ENCODE data around the gene GPRIN2. TPM values are rescaled to one million over a fixed set of nuclear protein-coding genes. Genes with fewer than 3 reads are reported as not detected.

Gene GPRIN2
- total RNA-seq, 6 donors from 2014 or later: 39.8 to 91.0 (median 63.2) TPM

DNA sequence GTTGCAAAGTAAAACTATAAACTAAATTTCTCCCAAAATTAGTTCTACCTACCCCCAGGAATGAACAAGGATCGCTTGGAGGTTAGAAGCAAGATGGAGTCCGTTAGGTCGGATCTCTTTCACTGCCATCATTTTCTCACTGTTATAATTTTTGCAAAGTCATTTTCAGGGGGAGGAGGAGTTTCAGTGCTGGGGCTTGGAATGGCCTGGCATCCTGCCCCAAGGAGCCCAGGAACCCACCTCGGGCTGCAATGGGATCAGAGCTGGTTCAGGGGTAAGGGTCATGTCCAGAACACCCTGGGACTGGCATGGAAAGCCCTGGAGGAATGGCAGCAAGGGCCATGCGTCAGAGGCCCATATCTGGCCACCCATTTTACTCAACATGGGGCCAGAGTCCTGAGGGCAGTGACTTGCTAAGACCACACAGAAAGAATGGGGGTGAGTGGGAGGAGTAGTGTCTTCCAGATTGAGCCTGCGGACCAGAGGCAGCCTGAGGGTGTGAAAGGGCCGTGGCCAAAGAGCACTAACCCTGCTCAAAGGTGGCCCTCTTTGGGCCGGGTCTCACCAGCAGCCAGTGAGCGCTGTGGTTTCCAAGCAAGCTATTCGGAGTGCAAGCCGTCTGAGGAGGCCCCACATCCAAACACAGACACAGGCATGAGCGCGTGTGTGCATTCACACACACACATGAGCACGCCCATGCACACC is 31.8 kb downstream of the GPRIN2 start:
- no peaks in the 10 kb centered on the region for H3K9me3 ChIP-seq
- DNase-seq: peak; percentile 21 to 61
- H3K36me3 ChIP-seq: no peaks in the 10 kb centered on the region
- no peak for ATAC-seq (ENCODE audit: low FRiP score in 2 of 2)
- WGBS, 2 donors: 85 to 91% methylated on average over 14 of the region's 14 CpGs
- H3K4me3 ChIP-seq: no peak overlapping the region
- peaks cover 4 to 17% (median 14%) of the 10 kb centered on the region in 4 donors for H3K4me1 ChIP-seq
- no peaks in the 10 kb centered on the region for H3K27me3 ChIP-seq
- no peak overlapping the region for H3K27ac ChIP-seq
- TF ChIP-seq CTCF (IDR thresholded peaks at IDR 0.05) (no peak), POLR2A (IDR thresholded peaks at IDR 0.05) (no peak), POLR2AphosphoS5 (IDR thresholded peaks at IDR 0.05) (no peak), EP300 (IDR thresholded peaks at IDR 0.05) (no peak)

- no peak overlapping the region for H3K4me3 ChIP-seq
- H3K9me3 ChIP-seq: no peaks in the 10 kb centered on the region
- no peaks in the 10 kb centered on the region for H3K36me3 ChIP-seq
- no peak for TF ChIP-seq POLR2A (IDR thresholded peaks at IDR 0.05)
- TF ChIP-seq CTCF (IDR thresholded peaks at IDR 0.05): no peak
- TF ChIP-seq POLR2AphosphoS5 (IDR thresholded peaks at IDR 0.05): no peak
- TF ChIP-seq EP300 (IDR thresholded peaks at IDR 0.05): no peak
- peak in 1 of 2 donors; percentile 42 for DNase-seq
- no peaks in the 10 kb centered on the region for H3K27me3 ChIP-seq
- 66 to 69% methylated on average over 8 of the region's 8 CpGs for WGBS, 2 donors
- H3K27ac ChIP-seq: peak overlapping the region in 1 of 4 donors; percentile 6
- no peak for ATAC-seq (ENCODE audit: low FRiP score in 2 of 2)
- H3K4me1 ChIP-seq: peaks cover 4 to 17% (median 14%) of the 10 kb centered on the region in 4 donors
Observed at GRCh38 chr10:46523962-46524471, 32.4 kb downstream of the GPRIN2 start.

GRCh38 chr10:46523119-46523961 is 33.1 kb downstream of the GPRIN2 start:
- DNase-seq: peak; percentile 76 to 80
- TF ChIP-seq EP300 (IDR thresholded peaks at IDR 0.05): no peak
- peak in 1 of 4 donors; percentile 20 for TF ChIP-seq POLR2A (IDR thresholded peaks at IDR 0.05)
- no peaks in the 10 kb centered on the region for H3K27me3 ChIP-seq
- peak overlapping the region in 1 of 4 donors; percentile 6 for H3K27ac ChIP-seq
- no peaks in the 10 kb centered on the region for H3K36me3 ChIP-seq
- no peak overlapping the region for H3K4me3 ChIP-seq
- WGBS, 2 donors: 63 to 68% methylated on average over 11 to 12 of the region's 12 CpGs
- peaks cover 4 to 17% (median 14%) of the 10 kb centered on the region in 4 donors for H3K4me1 ChIP-seq
- ATAC-seq (ENCODE audit: low FRiP score in 2 of 2): peak; percentile 2 to 23
- no peaks in the 10 kb centered on the region for H3K9me3 ChIP-seq

- Histone ChIP-seq H3K27me3 (no peaks in the 10 kb centered on the region), H3K36me3 (no peaks in the 10 kb centered on the region), H3K27ac (no peak overlapping the region), H3K9me3 (no peaks in the 10 kb centered on the region), H3K4me1 (peaks cover 4 to 17% (median 14%) of the 10 kb centered on the region in 4 donors), H3K4me3 (no peak overlapping the region)
- DNase-seq: peak in 1 of 2 donors; percentile 19
- TF ChIP-seq CTCF (IDR thresholded peaks at IDR 0.05) (no peak), POLR2AphosphoS5 (IDR thresholded peaks at IDR 0.05) (no peak), POLR2A (IDR thresholded peaks at IDR 0.05) (no peak), EP300 (IDR thresholded peaks at IDR 0.05) (no peak)
- no peak for ATAC-seq (ENCODE audit: low FRiP score in 2 of 2)
- 89 to 92% methylated on average over 10 of the region's 10 CpGs for WGBS, 2 donors
Observed at GRCh38 chr10:46522295-46523118, 34.0 kb downstream of the GPRIN2 start.
